ENCODE data around the gene HS3ST6.

HS3ST6 gene

GRCh38 chr16:1908184-1908583 lies 10.0 kb downstream of the HS3ST6 start:
- H3K27ac ChIP-seq: no peak overlapping the region
- TF ChIP-seq Cebpa-rat (IDR thresholded peaks at IDR 0.05): no peak
- peak overlapping the region in 4 of 11 experiments; percentile 15 to 32 (median 31); a peak in 3 of 22 replicates for H3K4me2 ChIP-seq
- H3K36me3 ChIP-seq: no peaks in the 10 kb centered on the region
- H4K20me1 ChIP-seq: peaks cover 0 to 24% (median 0%) of the 10 kb centered on the region in 11 experiments; a peak in 3 of 22 replicates
- H3K9ac ChIP-seq: no peak overlapping the region
- no peak overlapping the region for H3K4me3 ChIP-seq
- no peaks in the 10 kb centered on the region for H3K9me3 ChIP-seq (replicated peaks in 1 of 11)
- H3K27me3 ChIP-seq: peaks cover 25 to 41% (median 36%) of the 10 kb centered on the region in 11 experiments; a peak in 20 of 22 replicates
- peaks cover 0 to 28% (median 15%) of the 10 kb centered on the region in 10 experiments; a peak in 14 of 20 replicates for H3K4me1 ChIP-seq

DNA sequence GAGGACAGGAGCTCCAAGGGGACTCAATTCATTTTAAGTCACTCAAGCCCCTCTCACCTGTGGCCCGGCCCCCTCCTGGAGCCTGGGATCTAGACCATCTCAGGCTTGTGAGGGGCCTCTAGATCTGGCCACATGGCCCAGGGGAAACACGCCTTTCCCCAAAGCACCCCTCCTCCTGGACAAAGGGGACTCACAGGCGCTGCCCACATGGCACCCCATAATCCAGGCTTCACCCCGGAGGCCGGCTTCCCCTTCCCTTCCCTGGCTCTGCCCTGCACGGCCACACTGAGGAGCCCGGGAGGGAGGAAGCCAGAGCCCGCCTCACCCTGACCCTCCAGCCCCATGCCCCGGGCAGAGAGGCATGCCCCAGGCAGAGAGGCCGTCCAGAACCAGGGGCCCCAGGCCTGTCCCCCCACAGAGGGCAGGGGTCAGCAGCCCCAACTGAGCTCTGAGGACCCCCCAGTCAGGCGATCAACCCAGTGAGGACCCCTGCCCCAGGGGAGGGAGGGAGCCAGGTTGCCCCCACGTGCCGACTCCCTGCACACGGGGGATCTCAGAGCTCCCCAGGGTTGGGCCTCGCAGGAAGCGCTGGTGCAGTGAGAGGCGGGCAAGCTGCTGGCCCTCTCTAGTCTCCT lies 10.9 kb downstream of the HS3ST6 start:
- Histone ChIP-seq H3K9me3 (replicated peaks in 1 of 11) (no peaks in the 10 kb centered on the region), H3K27ac (no peak overlapping the region), H3K4me3 (no peak overlapping the region), H3K27me3 (peaks cover 25 to 38% (median 34%) of the 10 kb centered on the region in 11 experiments; a peak in 20 of 22 replicates), H3K36me3 (no peaks in the 10 kb centered on the region), H3K4me2 (no peak overlapping the region; a peak in 2 of 22 replicates), H3K9ac (no peak overlapping the region), H4K20me1 (peaks cover 0 to 23% (median 0%) of the 10 kb centered on the region in 11 experiments; a peak in 3 of 22 replicates), H3K4me1 (peaks cover 0 to 28% (median 15%) of the 10 kb centered on the region in 10 experiments; a peak in 14 of 20 replicates)
- TF ChIP-seq Cebpa-rat (IDR thresholded peaks at IDR 0.05): no peak

DNA sequence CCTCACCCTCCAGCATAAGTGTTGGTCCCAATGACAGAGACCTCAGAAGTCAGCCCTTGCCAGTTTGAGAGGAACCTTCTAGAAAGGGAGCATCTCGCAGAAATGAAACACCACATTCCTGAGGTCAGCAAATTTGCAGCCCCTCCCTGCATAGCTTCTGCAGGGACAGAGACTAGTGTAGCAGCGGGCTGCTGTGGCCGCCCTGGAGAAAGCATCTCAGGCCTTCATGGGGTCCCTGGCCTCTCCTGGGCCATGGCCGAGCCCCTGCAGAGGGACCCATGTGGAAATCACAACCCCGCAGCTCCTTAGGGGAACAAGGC lies 11.4 kb downstream of the HS3ST6 start:
- H3K27me3 ChIP-seq: peaks cover 25 to 38% (median 34%) of the 10 kb centered on the region in 11 experiments; a peak in 20 of 22 replicates
- H3K36me3 ChIP-seq: no peaks in the 10 kb centered on the region
- H3K27ac ChIP-seq: no peak overlapping the region
- peaks cover 0 to 18% (median 0%) of the 10 kb centered on the region in 11 experiments; a peak in 3 of 22 replicates for H4K20me1 ChIP-seq
- no peak for TF ChIP-seq Cebpa-rat (IDR thresholded peaks at IDR 0.05)
- no peaks in the 10 kb centered on the region for H3K9me3 ChIP-seq (replicated peaks in 1 of 11)
- H3K9ac ChIP-seq: no peak overlapping the region
- H3K4me2 ChIP-seq: no peak overlapping the region
- peaks cover 0 to 28% (median 15%) of the 10 kb centered on the region in 10 experiments; a peak in 14 of 20 replicates for H3K4me1 ChIP-seq
- H3K4me3 ChIP-seq: no peak overlapping the region

DNA sequence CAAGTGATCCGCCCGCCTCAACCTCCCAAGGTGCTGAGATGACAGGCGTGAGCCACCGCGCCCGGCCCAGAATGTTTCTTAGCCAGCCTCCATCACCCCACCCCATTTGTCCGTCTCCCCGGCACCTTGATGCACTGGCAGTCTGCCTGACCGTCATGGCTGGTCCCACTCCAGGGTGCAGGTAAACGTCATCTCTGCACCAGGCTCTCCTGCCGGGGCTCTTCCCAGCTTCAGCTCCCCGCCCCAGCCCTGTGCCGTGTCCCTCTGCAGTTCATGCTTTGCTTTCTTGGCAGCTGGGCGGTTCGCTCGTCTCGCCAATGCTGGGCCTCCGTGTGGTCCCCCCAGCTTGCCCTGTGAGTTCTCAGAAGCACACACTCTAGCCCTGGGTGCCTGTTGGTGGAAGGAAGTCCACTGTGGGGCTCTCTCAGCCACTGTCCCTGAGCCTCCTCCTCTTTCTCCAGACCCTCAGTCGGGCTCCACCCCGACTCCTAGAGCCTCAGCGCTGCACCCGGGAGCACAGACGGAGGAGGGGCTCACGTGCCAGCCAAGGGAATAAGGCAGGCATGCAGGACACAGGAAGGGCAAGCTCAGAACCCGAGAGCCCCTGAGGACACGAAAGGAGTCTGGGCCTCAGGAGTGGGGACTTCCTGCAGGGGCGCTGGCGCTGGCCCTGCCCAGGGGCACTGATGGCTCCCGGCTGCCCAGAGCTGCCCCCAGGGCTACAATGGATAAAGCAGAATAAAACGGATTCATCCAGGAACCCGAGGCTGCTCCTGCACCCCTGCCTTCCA lies 12.0 kb downstream of the HS3ST6 start:
- Histone ChIP-seq H4K20me1 (peaks cover 0 to 15% (median 0%) of the 10 kb centered on the region in 11 experiments; a peak in 3 of 22 replicates), H3K27ac (no peak overlapping the region), H3K9me3 (replicated peaks in 1 of 11) (no peaks in the 10 kb centered on the region), H3K4me2 (no peak overlapping the region), H3K4me3 (no peak overlapping the region), H3K27me3 (peaks cover 25 to 38% (median 34%) of the 10 kb centered on the region in 11 experiments; a peak in 20 of 22 replicates), H3K4me1 (peaks cover 0 to 28% (median 15%) of the 10 kb centered on the region in 10 experiments; a peak in 14 of 20 replicates), H3K9ac (no peak overlapping the region), H3K36me3 (no peaks in the 10 kb centered on the region)
- no peak for TF ChIP-seq Cebpa-rat (IDR thresholded peaks at IDR 0.05)

DNA sequence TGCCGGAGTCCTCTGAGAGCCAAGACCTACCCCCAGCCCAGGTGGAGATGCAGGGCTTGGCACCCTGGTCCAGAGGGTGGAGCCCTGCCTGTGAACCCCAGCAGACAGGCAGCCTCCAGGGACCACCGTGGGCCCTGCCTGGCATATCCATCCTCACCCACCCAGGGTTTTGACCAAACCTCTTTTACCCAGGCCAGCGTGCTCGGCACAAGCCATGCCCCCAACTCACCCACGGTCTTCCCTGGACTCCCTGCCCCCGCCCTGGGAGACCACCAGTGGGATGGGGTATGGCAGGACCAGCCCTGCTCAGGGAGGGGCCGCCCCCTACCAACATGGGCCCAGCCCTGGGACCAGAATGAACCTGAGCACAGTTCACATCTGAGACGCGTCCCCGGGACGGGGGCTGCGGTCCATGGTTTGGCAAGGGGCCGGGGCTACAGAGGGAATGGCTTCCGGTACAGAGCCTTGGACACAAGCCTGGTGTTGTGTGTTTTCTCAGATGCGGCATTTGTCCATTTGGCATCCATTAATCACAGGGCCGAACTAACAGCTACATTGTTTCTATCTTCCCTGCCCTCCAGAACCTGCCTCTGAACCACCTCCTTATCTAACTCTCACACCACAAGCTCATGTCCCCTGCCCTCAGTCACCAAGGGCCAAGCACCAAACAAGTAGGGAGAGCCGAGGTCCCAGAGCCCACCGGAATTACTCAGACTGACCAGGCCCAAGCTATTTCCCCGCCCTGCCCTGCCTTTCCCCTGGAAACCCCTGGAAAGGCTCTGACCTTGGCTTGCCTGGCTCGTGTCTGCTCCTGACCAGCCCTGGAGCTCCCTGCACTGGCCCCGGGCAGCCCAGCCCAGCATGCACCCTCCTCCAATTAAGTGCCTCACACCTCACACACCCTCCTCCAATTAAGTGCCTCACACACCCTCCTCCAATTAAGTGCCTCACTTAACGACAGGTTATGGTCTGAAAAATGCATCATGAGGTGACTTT lies 14.1 kb downstream of the HS3ST6 start:
- no peak for TF ChIP-seq Cebpa-rat (IDR thresholded peaks at IDR 0.05)
- Histone ChIP-seq H3K27me3 (peaks cover 21 to 42% (median 31%) of the 10 kb centered on the region in 11 experiments; a peak in 20 of 22 replicates), H3K4me2 (peak overlapping the region in 6 of 11 experiments; percentile 12 to 60 (median 54); a peak in 11 of 22 replicates), H3K27ac (no peak overlapping the region), H3K9me3 (replicated peaks in 1 of 11) (no peaks in the 10 kb centered on the region), H3K36me3 (no peaks in the 10 kb centered on the region), H3K4me3 (no peak overlapping the region), H4K20me1 (peaks cover 0 to 15% (median 0%) of the 10 kb centered on the region in 11 experiments; a peak in 1 of 22 replicates), H3K4me1 (peaks cover 0 to 28% (median 15%) of the 10 kb centered on the region in 10 experiments; a peak in 14 of 20 replicates), H3K9ac (no peak overlapping the region)

DNA sequence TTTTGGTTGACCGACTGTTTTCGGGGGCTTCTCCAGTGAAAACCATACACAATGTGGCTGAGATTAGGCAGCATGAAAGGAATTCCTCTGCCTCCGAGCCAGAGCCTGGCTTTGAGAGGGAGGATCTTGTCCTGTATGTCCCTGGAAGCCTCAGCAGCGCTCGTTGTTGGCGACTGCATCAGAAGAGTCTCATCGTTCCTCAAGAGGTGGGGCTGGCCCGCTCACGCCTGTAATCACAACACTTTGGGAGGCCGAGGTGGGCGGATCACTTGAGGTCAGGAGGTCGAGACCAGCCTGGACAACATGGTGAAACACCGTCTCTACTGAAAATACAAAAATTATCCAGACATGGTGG lies 15.0 kb downstream of the HS3ST6 start:
- no peak overlapping the region for H3K27ac ChIP-seq
- no peak overlapping the region for H3K4me3 ChIP-seq
- peaks cover 0 to 15% (median 0%) of the 10 kb centered on the region in 11 experiments; a peak in 1 of 22 replicates for H4K20me1 ChIP-seq
- peaks cover 0 to 24% (median 15%) of the 10 kb centered on the region in 10 experiments; a peak in 14 of 20 replicates for H3K4me1 ChIP-seq
- H3K27me3 ChIP-seq: peaks cover 12 to 32% (median 22%) of the 10 kb centered on the region in 11 experiments; a peak in 20 of 22 replicates
- H3K4me2 ChIP-seq: 0 out of 22 replicates have a peak overlapping the region, but pooled peaks of 1 of the 11 experiments have one; percentile 55
- H3K9ac ChIP-seq: no peak overlapping the region
- TF ChIP-seq Cebpa-rat (IDR thresholded peaks at IDR 0.05): no peak
- no peaks in the 10 kb centered on the region for H3K36me3 ChIP-seq
- H3K9me3 ChIP-seq (replicated peaks in 1 of 11): no peaks in the 10 kb centered on the region

- no peaks in the 10 kb centered on the region for H3K36me3 ChIP-seq
- TF ChIP-seq Cebpa-rat (IDR thresholded peaks at IDR 0.05): no peak
- H3K27ac ChIP-seq: no peak overlapping the region
- H3K4me1 ChIP-seq: peaks cover 0 to 21% (median 13%) of the 10 kb centered on the region in 10 experiments; a peak in 13 of 20 replicates
- no peaks in the 10 kb centered on the region for H3K9me3 ChIP-seq (replicated peaks in 1 of 11)
- no peak overlapping the region for H3K4me3 ChIP-seq
- peaks cover 0 to 15% (median 0%) of the 10 kb centered on the region in 11 experiments; a peak in 1 of 22 replicates for H4K20me1 ChIP-seq
- H3K4me2 ChIP-seq: no peak overlapping the region
- no peak overlapping the region for H3K9ac ChIP-seq
- H3K27me3 ChIP-seq: peaks cover 10 to 27% (median 18%) of the 10 kb centered on the region in 11 experiments; a peak in 17 of 22 replicates
Observed at GRCh38 chr16:1902547-1903219, 15.5 kb downstream of the HS3ST6 start.

- Histone ChIP-seq H4K20me1 (no peaks in the 10 kb centered on the region), H3K36me3 (no peaks in the 10 kb centered on the region), H3K9ac (no peak overlapping the region), H3K27me3 (peaks cover 0 to 9% (median 0%) of the 10 kb centered on the region in 11 experiments; a peak in 4 of 22 replicates), H3K4me1 (peaks cover 0 to 17% (median 13%) of the 10 kb centered on the region in 10 experiments; a peak in 11 of 20 replicates), H3K9me3 (replicated peaks in 1 of 11) (no peaks in the 10 kb centered on the region), H3K4me3 (no peak overlapping the region), H3K4me2 (no peak overlapping the region), H3K27ac (no peak overlapping the region)
- no peak for TF ChIP-seq Cebpa-rat (IDR thresholded peaks at IDR 0.05)
Observed at GRCh38 chr16:1900452-1900774, 17.8 kb downstream of the HS3ST6 start.
